H9 (cell line): ENCODE results near the gene FAS. TPM values are rescaled to one million over a fixed set of nuclear protein-coding genes. Genes with fewer than 3 reads are reported as not detected.

ENCODE experiments used
- DNase-seq: peaks from one replicate; pipeline ENCODE4 v3.0.0-alpha.2; 2017
- H2AFZ ChIP-seq: one replicate; pipeline ENCODE4 v1.6.1; 2013; ENCODE audit warnings: mild to moderate bottlenecking, low read length, control low read depth, moderate library complexity
- H2AK5ac ChIP-seq: 2 replicates; pipeline ENCODE4 v1.6.1; 2013; ENCODE audit warnings: low read length, control low read depth, mixed read lengths; ENCODE audit not compliant: insufficient read length
- H2BK120ac ChIP-seq: one replicate; pipeline ENCODE4 v1.6.1; 2013; ENCODE audit warnings: low read depth, mild to moderate bottlenecking, low read length, control low read depth, inconsistent platforms; ENCODE audit not compliant: poor library complexity, severe bottlenecking
- H2BK12ac ChIP-seq: 2 replicates; pipeline ENCODE4 v1.6.1; 2013; ENCODE audit warnings: low read length, control low read depth, mixed read lengths, low read depth; ENCODE audit not compliant: insufficient read length
- H2BK15ac ChIP-seq: 2 replicates; pipeline ENCODE4 v1.6.1; 2013; ENCODE audit warnings: low read depth, low read length, control low read depth
- H2BK20ac ChIP-seq: one replicate; pipeline ENCODE4 v1.6.1; 2013; ENCODE audit warnings: low read depth, mild to moderate bottlenecking, low read length, control low read depth, inconsistent platforms; ENCODE audit not compliant: poor library complexity, severe bottlenecking
- H2BK5ac ChIP-seq: 2 replicates; pipeline ENCODE4 v1.6.1; 2013; ENCODE audit warnings: low read length, control low read depth, mixed read lengths; ENCODE audit not compliant: insufficient read length
- H3K14ac ChIP-seq: 2 replicates; pipeline ENCODE4 v1.6.1; 2013; ENCODE audit warnings: low read length, control low read depth; ENCODE audit not compliant: insufficient read depth
- H3K18ac ChIP-seq: 2 replicates; pipeline ENCODE4 v1.6.1; 2013; ENCODE audit warnings: low read depth, mild to moderate bottlenecking, mixed read lengths, low read length, control low read depth; ENCODE audit not compliant: insufficient read length
- H3K23ac ChIP-seq: 2 replicates; pipeline ENCODE4 v1.6.1; 2013; ENCODE audit warnings: low read length, control low read depth, mixed read lengths, low read depth; ENCODE audit not compliant: insufficient read length
- H3K23me2 ChIP-seq: 2 replicates; pipeline ENCODE4 v1.6.1; 2013; ENCODE audit warnings: low read depth, mild to moderate bottlenecking, mixed read lengths, low read length, control low read depth; ENCODE audit not compliant: insufficient read length, poor library complexity, severe bottlenecking
- H3K27ac ChIP-seq: 2 replicates; pipeline ENCODE4 v1.5.1; 2013; ENCODE audit warnings: low read length, control low read depth, mixed read lengths, low read depth; ENCODE audit not compliant: insufficient read length
- H3K27me3 ChIP-seq: 2 replicates; pipeline ENCODE4 v1.6.1; 2013; ENCODE audit warnings: low read length, control low read depth, inconsistent platforms; ENCODE audit not compliant: insufficient read depth
- H3K4ac ChIP-seq: 2 replicates; pipeline ENCODE4 v1.6.1; 2013; ENCODE audit warnings: low read depth, mild to moderate bottlenecking, control low read depth, inconsistent platforms, low read length, moderate library complexity
- H3K4me1 ChIP-seq: 2 replicates; pipeline ENCODE4 v1.6.1; 2013; ENCODE audit warnings: low read length, control low read depth, inconsistent platforms; ENCODE audit not compliant: insufficient read depth
- H3K4me2 ChIP-seq: 2 replicates; pipeline ENCODE4 v1.6.1; 2013; ENCODE audit warnings: low read length, control low read depth, mixed read lengths; ENCODE audit not compliant: insufficient read length, insufficient read depth
- H3K56ac ChIP-seq: 2 replicates; pipeline ENCODE4 v1.6.1; 2013; ENCODE audit warnings: low read depth, mild to moderate bottlenecking, mixed read lengths, low read length, control low read depth; ENCODE audit not compliant: insufficient read length
- H3K79me1 ChIP-seq: 2 replicates; pipeline ENCODE4 v1.6.1; 2013; ENCODE audit warnings: low read depth, mild to moderate bottlenecking, moderate library complexity, low read length, control low read depth, inconsistent platforms; ENCODE audit not compliant: insufficient read depth, poor library complexity, severe bottlenecking
- H3K79me2 ChIP-seq: 2 replicates; pipeline ENCODE4 v1.6.1; 2013; ENCODE audit warnings: low read length, control low read depth, inconsistent platforms; ENCODE audit not compliant: insufficient read depth
- H3K9ac ChIP-seq: 2 replicates; pipeline ENCODE4 v1.6.1; 2013; ENCODE audit warnings: low read length, control low read depth, mixed read lengths; ENCODE audit not compliant: insufficient read length; ENCODE audit errors: extremely low read depth
- H3K9me3 ChIP-seq: one replicate; pipeline ENCODE4 v1.6.1; 2013; ENCODE audit warnings: low read depth, low read length, inconsistent platforms; ENCODE audit not compliant: control insufficient read depth
- H3T11ph ChIP-seq: one replicate; pipeline ENCODE4 v1.6.1; 2013; ENCODE audit warnings: mild to moderate bottlenecking, low read length, control low read depth, inconsistent platforms
- H4K20me1 ChIP-seq: one replicate; pipeline ENCODE4 v1.6.1; 2013; ENCODE audit not compliant: control insufficient read depth, insufficient read length, insufficient read depth
- H4K5ac ChIP-seq: 2 replicates; pipeline ENCODE4 v1.6.1; 2013; ENCODE audit warnings: low read depth, mild to moderate bottlenecking, mixed read lengths, low read length, control low read depth; ENCODE audit not compliant: insufficient read length
- H4K8ac ChIP-seq: replicated peaks from 2 replicates; pipeline ENCODE4 v1.6.1; 2013; ENCODE audit warnings: low read length, control low read depth, mixed read lengths, low read depth; ENCODE audit not compliant: insufficient read length
- H4K91ac ChIP-seq: 2 replicates; pipeline ENCODE4 v1.6.1; 2013; ENCODE audit warnings: low read depth, mild to moderate bottlenecking, moderate library complexity, mixed read lengths, low read length, control low read depth; ENCODE audit not compliant: insufficient read length
- H3K27ac Mint-ChIP-seq, 3 experiments: 2 replicates in 2 of 3; 3 replicates in 1 of 3; pipeline ENCODE4 v1.8.0; 2020 to 2021; ENCODE audit warnings: mixed read lengths in 3 of 3, mild to moderate bottlenecking in 1 of 3, moderate library complexity in 1 of 3
- H3K27me3 Mint-ChIP-seq: 2 replicates; pipeline ENCODE4 v1.8.0; 2021; ENCODE audit warnings: low read depth, mild to moderate bottlenecking, moderate library complexity, mixed read lengths
- H3K36me3 Mint-ChIP-seq, 3 experiments: 2 replicates in 2 of 3; 3 replicates in 1 of 3; pipeline ENCODE4 v1.8.0; 2020 to 2021; ENCODE audit warnings: low read depth in 3 of 3, mixed read lengths in 3 of 3; ENCODE audit not compliant: insufficient read depth in 1 of 3
- H3K4me1 Mint-ChIP-seq, 2 experiments: 2 replicates each; pipeline ENCODE4 v1.8.0; 2020; ENCODE audit warnings: mixed read lengths in 2 of 2
- H3K4me3 Mint-ChIP-seq, 2 experiments: 2 replicates in 1 of 2; 3 replicates in 1 of 2; pipeline ENCODE4 v1.8.0; 2020 to 2021; ENCODE audit warnings: mild to moderate bottlenecking in 2 of 2, mixed read lengths in 2 of 2, moderate library complexity in 1 of 2
- H3K9me3 Mint-ChIP-seq, 2 experiments: 2 replicates in 1 of 2; 3 replicates in 1 of 2; pipeline ENCODE4 v1.8.0; 2020; ENCODE audit warnings: mild to moderate bottlenecking in 2 of 2, mixed read lengths in 2 of 2, moderate library complexity in 1 of 2
- CTCF ChIP-seq: fragments of 200-600 bp; sonication (generic); conservative IDR thresholded peaks from 3 replicates; pipeline ENCODE4 v1.8.0; 2021; ENCODE audit warnings: antibody characterized with exemption, mild to moderate bottlenecking
- WGBS: extraction: QIAGEN DNeasy Blood & Tissue Kit; methylation state at CpG from one replicate; pipeline ENCODE4 v1.1.7; 2013; ENCODE audit warnings: missing lambda C conversion rate, low lambda C conversion rate, mixed read lengths; ENCODE audit not compliant: insufficient read length; ENCODE audit errors: extremely low coverage; 5-methylcytosine and 5-hydroxymethylcytosine counted together
- total RNA-seq: library from RNA; stranded (reverse); gene quantifications from 2 replicates; pipeline ENCODE4 v1.2.1, GENCODE V29; 2021

Gene FAS
- total RNA-seq, 1 experiment from 2014 or later, result 3.0 TPM

- Histone ChIP-seq H4K20me1 (no peaks in the 10 kb centered on the region), H4K8ac (no peak overlapping the region), H3K79me2 (no peaks in the 10 kb centered on the region), H2AK5ac (no peak overlapping the region), H4K91ac (no peak overlapping the region), H3K9ac (no peak overlapping the region), H2AFZ (no peak overlapping the region), H2BK12ac (no peak overlapping the region), H3T11ph (no peak overlapping the region), H3K4ac (no peak overlapping the region), H3K18ac (no peak overlapping the region), H3K14ac (no peak overlapping the region), H2BK120ac (no peak overlapping the region), H2BK5ac (no peak overlapping the region), H3K79me1 (no peaks in the 10 kb centered on the region), H2BK15ac (no peak overlapping the region), H2BK20ac (no peak overlapping the region), H3K23ac (no peak overlapping the region), H3K4me1 (no peaks in the 10 kb centered on the region), H3K4me2 (no peak overlapping the region), H3K9me3 (no peaks in the 10 kb centered on the region), H3K27me3 (no peaks in the 10 kb centered on the region), H3K27ac (no peak overlapping the region), H4K5ac (no peak overlapping the region), H3K56ac (no peak overlapping the region), H3K23me2 (no peaks in the 10 kb centered on the region)
- H3K27ac Mint-ChIP-seq, result no peak overlapping the region
- peaks cover 5 to 6% of the 10 kb centered on the region in 2 experiments for H3K4me1 Mint-ChIP-seq
- H3K4me3 Mint-ChIP-seq, result no peak overlapping the region
- WGBS, result no CpG with 5 or more reads among the region's 1 CpG
- H3K36me3 Mint-ChIP-seq, result no peaks in the 10 kb centered on the region
- no peak for DNase-seq
- H3K9me3 Mint-ChIP-seq, result no peaks in the 10 kb centered on the region
- H3K27me3 Mint-ChIP-seq, result no peaks in the 10 kb centered on the region
- no peak for TF ChIP-seq CTCF
Observed at GRCh38 chr10:88946200-88946599, 44.4 kb upstream of the FAS start.
